Measurements from ENCODE around the gene TNFRSF1A. TPM values are rescaled to one million over a fixed set of nuclear protein-coding genes. Genes with fewer than 3 reads are reported as not detected.

TNFRSF1A gene
- total RNA-seq: 406 and 543 TPM in 2 replicates

DNA sequence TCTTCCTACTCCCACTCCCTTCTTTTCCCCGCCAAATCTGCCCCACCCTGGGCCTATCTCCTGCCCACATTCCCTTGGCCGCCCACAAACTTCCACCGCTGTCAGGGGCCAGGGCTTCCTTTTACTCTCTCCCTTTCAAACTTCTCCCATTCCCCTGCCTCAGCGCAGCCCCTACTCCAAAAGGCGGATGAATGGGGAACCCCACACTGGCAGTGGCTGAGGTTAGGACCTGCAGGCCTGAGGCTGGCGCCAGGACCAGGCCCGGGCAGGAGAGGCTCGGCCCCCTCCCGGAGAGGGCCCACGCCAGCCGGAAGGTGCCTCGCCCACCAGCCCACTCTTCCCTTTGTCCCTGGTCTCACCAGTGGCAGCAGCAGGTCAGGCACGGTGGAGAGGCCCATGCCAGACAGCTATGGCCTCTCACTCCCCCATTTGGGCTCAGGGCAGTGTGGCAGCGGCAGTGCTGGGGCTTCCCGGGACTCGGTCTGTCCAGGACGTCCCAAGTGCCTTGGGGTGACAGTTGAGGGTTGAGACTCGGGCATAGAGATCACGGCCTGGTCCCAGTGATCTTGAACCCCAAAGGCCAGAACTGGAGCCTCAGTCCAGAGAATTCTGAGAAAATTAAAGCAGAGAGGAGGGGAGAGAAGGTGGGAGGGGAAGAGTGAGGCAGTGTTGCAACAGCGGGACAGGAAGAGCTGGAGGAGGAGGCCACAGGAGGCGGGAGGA lies at the start of gene TNFRSF1A:
TNFRSF1A (minus strand) TSS at position 660 of the 723 bp plus-strand sequence; CDS start at position 398, 262 bp downstream.

GRCh38 chr12:6383572-6384498 lies 42.0 kb upstream of the TNFRSF1A start, which contains the start of gene LTBR:
Gene LTBR (plus strand): TSS chr12:6384162. CDS start chr12:6384359, 197 bp downstream.

DNA sequence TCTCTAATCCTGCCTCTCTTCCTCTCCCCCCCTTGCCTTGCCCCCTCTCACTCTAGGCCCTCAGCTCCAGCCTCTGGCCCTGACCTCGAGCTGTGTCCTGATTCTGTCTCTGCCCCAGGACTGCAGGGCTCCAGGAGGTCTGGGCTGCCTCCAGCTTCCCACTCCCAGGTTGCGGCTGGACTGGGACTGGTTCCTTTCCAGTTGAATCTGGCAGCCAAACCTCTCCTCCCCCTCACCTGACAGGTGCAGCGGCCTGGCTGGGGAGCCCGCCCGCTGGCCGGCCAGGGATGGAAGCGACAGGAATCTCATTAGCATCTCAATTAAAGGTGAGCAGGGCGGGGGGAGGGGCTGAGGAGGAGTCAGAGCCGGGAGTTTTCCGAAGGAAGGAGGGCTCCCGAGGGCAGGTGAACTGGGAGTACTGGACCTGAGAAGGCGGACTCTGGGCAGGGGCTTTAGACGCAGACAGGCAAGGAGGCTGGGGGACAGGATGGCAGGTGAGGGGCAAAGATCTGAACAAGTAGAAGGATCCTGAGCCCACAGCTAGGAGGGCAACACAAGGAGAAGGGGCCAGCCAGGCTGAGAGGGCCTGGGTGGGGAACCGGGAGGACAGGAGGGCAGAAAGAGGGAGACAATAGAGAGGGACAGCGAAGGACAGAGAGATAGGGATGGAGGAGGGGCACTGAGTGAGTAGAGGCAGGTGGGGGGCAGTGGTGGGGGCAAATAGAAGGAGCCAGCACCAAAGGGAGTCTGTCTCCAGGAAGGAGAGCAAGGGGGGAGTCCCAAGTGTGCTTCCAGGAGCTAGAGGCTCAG lies 33.6 kb upstream of the TNFRSF1A start, which contains the start of gene SCNN1A:
SCNN1A (minus strand) TSS at position 295 of the 810 bp plus-strand sequence. CDS start 780 bp downstream, outside the sequence.

Other genes with a start within 250 kb of the TNFRSF1A start
- gene VWF, start 217.4 kb downstream of the TNFRSF1A start, total RNA-seq: 0.35 and 8.8 TPM in 2 replicates
- 30.1 and 49.0 TPM in 2 replicates for gene CD9, start 141.7 kb downstream of the TNFRSF1A start, total RNA-seq
- not detected in 2 replicates for gene PLEKHG6, start 31.4 kb downstream of the TNFRSF1A start, total RNA-seq
- 2.6 and 9.4 TPM in 2 replicates for gene SCNN1A, start 33.5 kb upstream of the TNFRSF1A start, total RNA-seq
- 261 and 267 TPM in 2 replicates for gene LTBR, start 42.1 kb upstream of the TNFRSF1A start, total RNA-seq
- not detected in 2 replicates for gene CD27, start 102.9 kb upstream of the TNFRSF1A start, total RNA-seq
- gene TAPBPL, start 110.0 kb upstream of the TNFRSF1A start, total RNA-seq: 7.9 and 10.9 TPM in 2 replicates
- gene VAMP1, start 128.6 kb upstream of the TNFRSF1A start, total RNA-seq: 5.2 and 5.3 TPM in 2 replicates
- gene MRPL51, start 151.2 kb upstream of the TNFRSF1A start, total RNA-seq: 59.2 and 137 TPM in 2 replicates
- gene NCAPD2, start 152.0 kb upstream of the TNFRSF1A start, total RNA-seq: 15.5 and 31.8 TPM in 2 replicates
- 5,873 and 7,738 TPM in 2 replicates for gene GAPDH, start 192.4 kb upstream of the TNFRSF1A start, total RNA-seq
- gene IFFO1, start 214.0 kb upstream of the TNFRSF1A start, total RNA-seq: 24.4 and 24.7 TPM in 2 replicates
- 11.5 and 24.2 TPM in 2 replicates for gene NOP2, start 226.2 kb upstream of the TNFRSF1A start, total RNA-seq

All from pericardium fibroblast (primary cell).